HepG2 (cell line): ENCODE measurements around the gene KCNJ5. TPM values are rescaled to one million over a fixed set of nuclear protein-coding genes. Genes with fewer than 3 reads are reported as not detected.

Experiments used
- ATAC-seq: fragments of 200-7000 bp; cut with Tn5 transposase; 3 replicates; pipeline ENCODE4 v1.9.1; 2020; ENCODE audit warnings: mild to moderate bottlenecking, moderate library complexity
- BruUV-seq: library from RNA; stranded (reverse); fragments of 400-500 nt; replicated peaks from 2 replicates; lab custom pipeline; 2021; lab: Mats Ljungman, UMichigan
- CTCF ChIA-PET: fragments of 300-600 bp; formaldehyde crosslinking; extraction: SDS; loops from one replicate; lab custom pipeline; 2021; ENCODE audit warnings: low total read pairs, inconsistent platforms, low intra/inter-chr PET ratio; lab: Yijun Ruan, JAX
- POLR2A ChIA-PET: fragments of 350-600 bp; sonication (Branson Sonifier 250); formaldehyde crosslinking; loops from one replicate; lab custom pipeline; 2020; ENCODE audit warnings: antibody characterized with exemption, inconsistent platforms; lab: Yijun Ruan, JAX
- DNase-seq: peaks from one replicate; pipeline ENCODE4 v3.0.0-alpha.2; 2015; ENCODE audit warnings: low spot score
- FAIRE-seq: peaks from 3 replicates; lab custom pipeline; 2011; peaks lifted over from hg19 to GRCh38; lab: Jason Lieb, UNC
- H2AFZ ChIP-seq: one replicate; pipeline ENCODE4 v1.6.1; 2011; ENCODE audit warnings: low read length, inconsistent platforms
- H3K27ac ChIP-seq: fragments of 300-600 bp; 3 replicates; pipeline ENCODE4 v1.8.0; 2011; ENCODE audit warnings: mixed run types, mild to moderate bottlenecking, mixed read lengths, low read length, inconsistent platforms; ENCODE audit not compliant: insufficient read depth; ENCODE audit errors: extremely low read length
- H3K27me3 ChIP-seq, 2 experiments: fragments of 200-600 bp in 1 of 2; 2 replicates in 1 of 2; 3 replicates in 1 of 2; pipeline versions ENCODE4 v1.6.0 to v1.8.0; 2011; ENCODE audit warnings: low read length in 2 of 2, mild to moderate bottlenecking in 2 of 2, moderate library complexity in 2 of 2, inconsistent platforms in 1 of 2; ENCODE audit not compliant: insufficient read depth in 2 of 2, control insufficient read depth in 1 of 2
- H3K36me3 ChIP-seq, 2 experiments: fragments of 200-600 bp in 1 of 2; replicated peaks in 1 of 2; 2 replicates in 1 of 2; 3 replicates in 1 of 2; pipeline versions ENCODE4 v1.5.1 to v1.8.0; 2011; ENCODE audit warnings: low read length in 2 of 2, inconsistent platforms in 1 of 2; ENCODE audit not compliant: insufficient read depth in 2 of 2, control insufficient read depth in 1 of 2
- H3K4me1 ChIP-seq: 2 replicates; pipeline ENCODE4 v1.5.1; 2012; ENCODE audit warnings: low read length, inconsistent platforms; ENCODE audit not compliant: insufficient read depth
- H3K4me2 ChIP-seq: 2 replicates; pipeline ENCODE4 v1.6.0; 2011; ENCODE audit warnings: low read depth, low read length, inconsistent platforms
- H3K4me3 ChIP-seq, 3 experiments: fragments of 200-600 bp in 1 of 3; sonication (generic), shearing (Covaris generic) in 1 of 3; replicated peaks in 1 of 3; 2 replicates each; pipeline ENCODE4 v1.5.1; 2011 to 2016; ENCODE audit warnings: low read length in 3 of 3, inconsistent platforms in 2 of 3, low read depth in 2 of 3, mild to moderate bottlenecking in 2 of 3, control low read depth in 1 of 3, mixed read lengths in 1 of 3; ENCODE audit not compliant: insufficient read depth in 1 of 3
- H3K79me2 ChIP-seq: one replicate; pipeline ENCODE4 v1.6.1; 2011; ENCODE audit warnings: low read length, inconsistent platforms; ENCODE audit not compliant: insufficient read depth
- H3K9ac ChIP-seq: 2 replicates; pipeline ENCODE4 v1.6.0; 2011; ENCODE audit warnings: mild to moderate bottlenecking, low read depth, low read length, inconsistent platforms; ENCODE audit not compliant: insufficient read depth
- H3K9me3 ChIP-seq: 2 replicates; pipeline ENCODE4 v1.5.1; 2012; ENCODE audit warnings: mild to moderate bottlenecking, low read length
- H4K20me1 ChIP-seq: 2 replicates; pipeline ENCODE4 v1.6.0; 2011; ENCODE audit warnings: inconsistent platforms, mild to moderate bottlenecking, low read length, moderate library complexity; ENCODE audit not compliant: insufficient read depth
- CREM ChIP-seq, 2 experiments: sonication (generic) in 1 of 2; formaldehyde crosslinking in 1 of 2; IDR thresholded peaks; 2 replicates each; pipeline versions ENCODE4 v1.4.0 to v1.6.1; 2016 to 2020; ENCODE audit warnings: antibody characterized with exemption in 1 of 2, mild to moderate bottlenecking in 1 of 2, missing genetic modification reagents in 1 of 2
- MAFG ChIP-seq: sonication (generic); formaldehyde crosslinking; IDR thresholded peaks from 2 replicates; pipeline ENCODE4 v1.5.1; 2020; ENCODE audit warnings: mild to moderate bottlenecking, missing genetic modification reagents
- ZNF251 ChIP-seq: sonication (generic); formaldehyde crosslinking; IDR thresholded peaks from 2 replicates; pipeline ENCODE4 v1.9.0; 2021; ENCODE audit warnings: mild to moderate bottlenecking, missing genetic modification reagents
- ZNF256 ChIP-seq: sonication (generic); formaldehyde crosslinking; conservative IDR thresholded peaks from 2 replicates; pipeline ENCODE4 v1.4.0; 2020; ENCODE audit warnings: missing genetic modification reagents
- ZNF263 ChIP-seq: sonication (generic); formaldehyde crosslinking; IDR thresholded peaks from 2 replicates; pipeline ENCODE4 v1.4.0; 2020; ENCODE audit warnings: missing genetic modification reagents
- ZNF30 ChIP-seq: sonication (generic); formaldehyde crosslinking; IDR thresholded peaks from 2 replicates; pipeline ENCODE4 v1.5.0; 2020; ENCODE audit warnings: mild to moderate bottlenecking, missing genetic modification reagents
- whole genome bisulfite sequencing: methylation state at CpG from one replicate; pipeline ENCODE4 v1.1.6; 2017; ENCODE audit warnings: low lambda C conversion rate; 5-methylcytosine and 5-hydroxymethylcytosine counted together
- in situ Hi-C: cut with HindIII; loops from 2 replicates; pipeline ENCODE4 v1.10.0; 2017; ENCODE audit warnings: low pct_unique_long_range_greater_than_20kb; ENCODE audit not compliant: extremely low pct_ligation_motif_present
- intact Hi-C: fragments of 100-400 bp; cut with micrococcal nuclease; formaldehyde crosslinking; loops from one replicate; pipeline ENCODE4 v1.10.0; 2022; ENCODE audit not compliant: unreplicated experiment
- polyA plus RNA-seq, 8 experiments: library from polyadenylated mRNA; depleted of rRNA in 3 of 8; stranded (reverse) in 7 of 8; unstranded in 1 of 8; fragments of >200 nt; fragmentation: Illumina TruSeq in 4 of 8; extraction: Trizol in 4 of 8; gene quantifications; 2 replicates each; pipeline versions ENCODE4 v1.2.1 to v1.2.3, GENCODE V29; 2011 to 2016; ENCODE audit warnings: low read depth in 4 of 8, missing spikeins in 1 of 8, mixed read lengths in 1 of 8; ENCODE audit not compliant: insufficient read depth in 1 of 8
- total RNA-seq, 5 experiments: library from RNA; depleted of rRNA; stranded (reverse); fragments of >200 nt; fragmentation: Illumina TruSeq; extraction: Trizol; gene quantifications; 2 replicates each; pipeline ENCODE4 v1.2.3, GENCODE V29; 2016; ENCODE audit warnings: low read depth in 1 of 5
- TF ChIP-seq, protein P1 (sequence below): fragments of 450-650 bp; IDR thresholded peaks from 2 replicates; pipeline ENCODE4 v1.6.1; 2016

KCNJ5 gene
- total and polyA plus RNA-seq, 2 of the 13 experiments (the other 11 are each of a cell fraction or from before 2014, with no cell fraction given) = not detected

DNA sequence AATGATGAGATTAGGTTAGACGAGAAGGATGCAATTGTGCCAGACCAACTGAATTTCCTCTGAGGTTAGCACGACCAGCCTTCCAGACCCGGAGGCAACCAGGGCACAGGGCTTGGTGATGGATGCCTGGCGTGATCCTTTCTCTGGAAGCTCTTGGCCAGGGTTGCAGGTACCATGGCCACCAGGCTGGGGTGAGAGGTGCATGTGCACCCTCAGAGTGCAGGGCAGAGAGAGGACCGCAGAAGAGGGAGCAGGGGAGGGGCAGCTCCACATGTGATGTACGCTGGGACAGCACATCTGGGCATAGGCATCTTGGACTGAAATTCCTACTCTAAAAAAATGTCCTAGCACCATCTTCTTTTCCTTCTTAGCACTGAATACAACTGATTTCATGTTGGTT is 34.9 kb upstream of the KCNJ5 start:
- H3K4me1 ChIP-seq = no peaks in the 10 kb centered on the region
- DNase-seq = no peak
- 8% methylated on average over 2 of the region's 6 CpGs for whole genome bisulfite sequencing
- TF ChIP-seq ZNF256 (CRISPR knock-in tag) (no peak), MAFG (CRISPR knock-in tag) (no peak)
- H4K20me1 ChIP-seq = no peaks in the 10 kb centered on the region
- no peak for FAIRE-seq
- intact Hi-C loops (no loop called here), in situ Hi-C loops (no loop called here)
- H3K9ac ChIP-seq = no peak overlapping the region
- no TSS peak for BruUV-seq
- H3K36me3 ChIP-seq = no peaks in the 10 kb centered on the region
- H3K4me3 ChIP-seq = no peak overlapping the region
- no peak overlapping the region for H3K27ac ChIP-seq
- no peak for ATAC-seq
- no peaks in the 10 kb centered on the region for H3K79me2 ChIP-seq
- no peak overlapping the region for H3K4me2 ChIP-seq
- ChIA-PET POLR2A (no interaction called here), CTCF (no interaction called here)
- no peak overlapping the region for H2AFZ ChIP-seq
- peaks cover 3 to 43% of the 10 kb centered on the region in 2 experiments; a peak in 2 of 5 replicates for H3K27me3 ChIP-seq
- H3K9me3 ChIP-seq = no peaks in the 10 kb centered on the region

DNA sequence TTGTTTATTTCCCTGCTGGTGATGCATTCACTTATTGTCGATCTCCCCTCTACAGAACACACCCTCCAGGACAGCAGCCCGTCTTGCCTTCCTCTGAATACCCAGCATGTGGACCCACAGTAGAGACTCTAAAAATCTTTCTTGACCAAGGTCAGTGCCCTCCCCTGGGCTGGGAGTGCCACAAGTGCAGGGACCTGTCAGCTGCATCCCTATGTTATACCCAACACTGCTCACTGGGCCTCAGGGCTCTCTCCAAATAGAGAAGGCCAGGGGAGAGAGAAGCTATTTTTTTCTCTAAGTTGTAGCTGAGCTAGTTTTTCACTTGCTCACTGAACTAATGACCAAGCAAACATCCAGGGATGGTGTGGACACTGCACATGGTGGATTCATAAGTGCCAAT is 33.8 kb upstream of the KCNJ5 start:
- no peak overlapping the region for H3K27ac ChIP-seq
- FAIRE-seq = no peak
- no peak overlapping the region for H3K4me3 ChIP-seq
- no peak overlapping the region for H3K9ac ChIP-seq
- CTCF ChIA-PET = no interaction called here
- no peaks in the 10 kb centered on the region for H3K4me1 ChIP-seq
- no TSS peak for BruUV-seq
- H3K4me2 ChIP-seq = no peak overlapping the region
- H3K36me3 ChIP-seq = no peaks in the 10 kb centered on the region
- H3K27me3 ChIP-seq = peaks cover 5 to 54% of the 10 kb centered on the region in 2 experiments; a peak in 2 of 5 replicates
- H2AFZ ChIP-seq = no peak overlapping the region
- TF ChIP-seq, protein P1, sequence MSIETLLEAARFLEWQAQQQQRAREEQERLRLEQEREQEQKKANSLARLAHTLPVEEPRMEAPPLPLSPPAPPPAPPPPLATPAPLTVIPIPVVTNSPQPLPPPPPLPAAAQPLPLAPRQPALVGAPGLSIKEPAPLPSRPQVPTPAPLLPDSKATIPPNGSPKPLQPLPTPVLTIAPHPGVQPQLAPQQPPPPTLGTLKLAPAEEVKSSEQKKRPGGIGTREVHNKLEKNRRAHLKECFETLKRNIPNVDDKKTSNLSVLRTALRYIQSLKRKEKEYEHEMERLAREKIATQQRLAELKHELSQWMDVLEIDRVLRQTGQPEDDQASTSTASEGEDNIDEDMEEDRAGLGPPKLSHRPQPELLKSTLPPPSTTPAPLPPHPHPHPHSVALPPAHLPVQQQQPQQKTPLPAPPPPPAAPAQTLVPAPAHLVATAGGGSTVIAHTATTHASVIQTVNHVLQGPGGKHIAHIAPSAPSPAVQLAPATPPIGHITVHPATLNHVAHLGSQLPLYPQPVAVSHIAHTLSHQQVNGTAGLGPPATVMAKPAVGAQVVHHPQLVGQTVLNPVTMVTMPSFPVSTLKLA = 0 out of 2 replicates have a peak, but pooled peaks have one; percentile 14
- TF ChIP-seq ZNF251 = no peak
- no peak for TF ChIP-seq ZNF263 (CRISPR knock-in tag)
- no peak for TF ChIP-seq CREM (IDR thresholded peaks at IDR 0.05)
- no peak for TF ChIP-seq CREM (CRISPR knock-in tag; IDR thresholded peaks at IDR 0.05)
- TF ChIP-seq ZNF30 (CRISPR knock-in tag) = no peak
- 17% methylated on average over 2 of the region's 2 CpGs for WGBS
- H4K20me1 ChIP-seq = no peaks in the 10 kb centered on the region
- POLR2A ChIA-PET = no interaction called here
- intact Hi-C loops = no loop called here
- DNase-seq = no peak
- H3K79me2 ChIP-seq = no peaks in the 10 kb centered on the region
- ATAC-seq = no peak
- in situ Hi-C loops = no loop called here
- no peaks in the 10 kb centered on the region for H3K9me3 ChIP-seq
